ENCODE measurements around the gene NWD2. TPM values are rescaled to one million over a fixed set of nuclear protein-coding genes. Genes with fewer than 3 reads are reported as not detected.

NWD2 gene
- polyA plus RNA-seq, 1 donor from 2014 or later = 0.06 TPM

DNA sequence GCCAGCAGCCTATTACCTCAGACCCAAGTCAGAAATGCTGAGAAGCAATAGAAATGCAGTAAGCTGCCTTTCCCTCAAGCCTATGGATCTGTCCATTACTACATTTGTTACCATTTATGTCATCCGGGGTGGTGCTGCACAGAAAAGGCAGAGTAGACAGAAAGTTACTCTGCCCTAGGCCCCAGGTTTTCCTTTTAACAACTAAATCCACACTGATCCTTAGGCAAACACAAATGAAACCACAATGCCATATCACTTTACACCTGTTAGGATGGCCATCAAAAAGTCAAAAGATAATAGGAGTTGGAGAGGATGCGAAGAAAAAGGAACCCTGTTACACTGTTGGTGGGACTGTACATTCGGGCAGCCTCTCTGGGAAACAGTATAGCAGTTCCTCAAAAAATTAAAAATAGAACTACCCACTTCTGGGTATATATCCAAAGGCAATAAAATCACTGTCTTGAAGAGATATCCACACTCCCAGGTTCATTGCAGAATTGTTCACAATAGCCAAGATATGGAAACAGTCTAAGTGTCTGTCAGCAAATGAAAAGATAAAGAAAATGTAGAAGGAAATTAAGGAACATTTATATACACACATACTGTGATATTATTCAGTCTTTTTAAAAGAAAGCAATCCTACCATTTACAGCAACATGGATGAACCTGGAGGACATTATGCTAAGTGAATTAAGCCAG, 186.3 kb downstream of the NWD2 start:
- no peak overlapping the region for H3K4me3 ChIP-seq (ENCODE audit: low read length)
- no peaks in the 10 kb centered on the region for H3K9me3 ChIP-seq (ENCODE audit: low read length)
- no peaks in the 10 kb centered on the region for H3K79me2 ChIP-seq (replicated peaks; ENCODE audit: insufficient read depth, low read length)
- TF ChIP-seq, protein P1, sequence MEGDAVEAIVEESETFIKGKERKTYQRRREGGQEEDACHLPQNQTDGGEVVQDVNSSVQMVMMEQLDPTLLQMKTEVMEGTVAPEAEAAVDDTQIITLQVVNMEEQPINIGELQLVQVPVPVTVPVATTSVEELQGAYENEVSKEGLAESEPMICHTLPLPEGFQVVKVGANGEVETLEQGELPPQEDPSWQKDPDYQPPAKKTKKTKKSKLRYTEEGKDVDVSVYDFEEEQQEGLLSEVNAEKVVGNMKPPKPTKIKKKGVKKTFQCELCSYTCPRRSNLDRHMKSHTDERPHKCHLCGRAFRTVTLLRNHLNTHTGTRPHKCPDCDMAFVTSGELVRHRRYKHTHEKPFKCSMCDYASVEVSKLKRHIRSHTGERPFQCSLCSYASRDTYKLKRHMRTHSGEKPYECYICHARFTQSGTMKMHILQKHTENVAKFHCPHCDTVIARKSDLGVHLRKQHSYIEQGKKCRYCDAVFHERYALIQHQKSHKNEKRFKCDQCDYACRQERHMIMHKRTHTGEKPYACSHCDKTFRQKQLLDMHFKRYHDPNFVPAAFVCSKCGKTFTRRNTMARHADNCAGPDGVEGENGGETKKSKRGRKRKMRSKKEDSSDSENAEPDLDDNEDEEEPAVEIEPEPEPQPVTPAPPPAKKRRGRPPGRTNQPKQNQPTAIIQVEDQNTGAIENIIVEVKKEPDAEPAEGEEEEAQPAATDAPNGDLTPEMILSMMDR (IDR thresholded peaks at IDR 0.05; ENCODE audit: poor library complexity, severe bottlenecking) = no peak
- TF ChIP-seq, protein P2, sequence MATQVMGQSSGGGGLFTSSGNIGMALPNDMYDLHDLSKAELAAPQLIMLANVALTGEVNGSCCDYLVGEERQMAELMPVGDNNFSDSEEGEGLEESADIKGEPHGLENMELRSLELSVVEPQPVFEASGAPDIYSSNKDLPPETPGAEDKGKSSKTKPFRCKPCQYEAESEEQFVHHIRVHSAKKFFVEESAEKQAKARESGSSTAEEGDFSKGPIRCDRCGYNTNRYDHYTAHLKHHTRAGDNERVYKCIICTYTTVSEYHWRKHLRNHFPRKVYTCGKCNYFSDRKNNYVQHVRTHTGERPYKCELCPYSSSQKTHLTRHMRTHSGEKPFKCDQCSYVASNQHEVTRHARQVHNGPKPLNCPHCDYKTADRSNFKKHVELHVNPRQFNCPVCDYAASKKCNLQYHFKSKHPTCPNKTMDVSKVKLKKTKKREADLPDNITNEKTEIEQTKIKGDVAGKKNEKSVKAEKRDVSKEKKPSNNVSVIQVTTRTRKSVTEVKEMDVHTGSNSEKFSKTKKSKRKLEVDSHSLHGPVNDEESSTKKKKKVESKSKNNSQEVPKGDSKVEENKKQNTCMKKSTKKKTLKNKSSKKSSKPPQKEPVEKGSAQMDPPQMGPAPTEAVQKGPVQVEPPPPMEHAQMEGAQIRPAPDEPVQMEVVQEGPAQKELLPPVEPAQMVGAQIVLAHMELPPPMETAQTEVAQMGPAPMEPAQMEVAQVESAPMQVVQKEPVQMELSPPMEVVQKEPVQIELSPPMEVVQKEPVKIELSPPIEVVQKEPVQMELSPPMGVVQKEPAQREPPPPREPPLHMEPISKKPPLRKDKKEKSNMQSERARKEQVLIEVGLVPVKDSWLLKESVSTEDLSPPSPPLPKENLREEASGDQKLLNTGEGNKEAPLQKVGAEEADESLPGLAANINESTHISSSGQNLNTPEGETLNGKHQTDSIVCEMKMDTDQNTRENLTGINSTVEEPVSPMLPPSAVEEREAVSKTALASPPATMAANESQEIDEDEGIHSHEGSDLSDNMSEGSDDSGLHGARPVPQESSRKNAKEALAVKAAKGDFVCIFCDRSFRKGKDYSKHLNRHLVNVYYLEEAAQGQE (IDR thresholded peaks at IDR 0.05; ENCODE audit: borderline replicate concordance) = no peak
- no peak for TF ChIP-seq TAF1 (IDR thresholded peaks at IDR 0.05; ENCODE audit: low read depth)
- H4K20me1 ChIP-seq (ENCODE audit: insufficient read depth) = no peaks in the 10 kb centered on the region
- H3K36me3 ChIP-seq (ENCODE audit: insufficient read depth, low read length) = no peaks in the 10 kb centered on the region
- no peak overlapping the region for H3K27ac ChIP-seq (ENCODE audit: low read length)
- H3K27me3 ChIP-seq (ENCODE audit: insufficient read depth, low read depth, low read length) = no peaks in the 10 kb centered on the region
- no peak overlapping the region for H2AFZ ChIP-seq (ENCODE audit: low read depth, low read length)
- H3K9me2 ChIP-seq (ENCODE audit: insufficient read depth, low read length) = no peaks in the 10 kb centered on the region
- no peaks in the 10 kb centered on the region for H3F3A ChIP-seq (ENCODE audit: insufficient read depth, low read length, poor library complexity, severe bottlenecking)
- no peak overlapping the region for H3K4me2 ChIP-seq (ENCODE audit: low read length)
- no peak overlapping the region for H3K9ac ChIP-seq (ENCODE audit: low read length)

DNA sequence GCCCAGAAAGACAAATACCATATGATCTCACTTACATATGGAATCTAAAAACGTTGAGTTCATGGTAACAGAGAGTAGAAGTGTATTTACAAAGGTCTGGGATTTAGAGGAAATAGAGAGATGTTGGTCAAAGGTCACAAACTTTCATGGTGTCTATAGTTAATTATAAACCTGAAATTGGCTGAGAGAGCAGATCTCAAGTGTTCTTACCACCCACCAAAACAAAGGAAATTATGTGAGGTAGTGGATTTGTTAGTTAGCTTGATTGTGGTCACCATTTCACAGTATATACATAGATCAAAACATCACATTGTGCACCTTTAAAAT, 186.8 kb downstream of the NWD2 start:
- H3K9ac ChIP-seq (ENCODE audit: low read length) = no peak overlapping the region
- no peaks in the 10 kb centered on the region for H3K9me2 ChIP-seq (ENCODE audit: insufficient read depth, low read length)
- no peaks in the 10 kb centered on the region for H4K20me1 ChIP-seq (ENCODE audit: insufficient read depth)
- no peaks in the 10 kb centered on the region for H3K27me3 ChIP-seq (ENCODE audit: insufficient read depth, low read depth, low read length)
- H3K9me3 ChIP-seq (ENCODE audit: low read length) = no peaks in the 10 kb centered on the region
- H3K27ac ChIP-seq (ENCODE audit: low read length) = no peak overlapping the region
- no peak overlapping the region for H3K4me2 ChIP-seq (ENCODE audit: low read length)
- no peaks in the 10 kb centered on the region for H3K36me3 ChIP-seq (ENCODE audit: insufficient read depth, low read length)
- H3K79me2 ChIP-seq (replicated peaks; ENCODE audit: insufficient read depth, low read length) = no peaks in the 10 kb centered on the region
- TF ChIP-seq MXI1 (conservative IDR thresholded peaks at IDR 0.05; ENCODE audit: poor library complexity, severe bottlenecking) (no peak), POLR2AphosphoS5 (IDR thresholded peaks at IDR 0.05) (no peak), TAF1 (IDR thresholded peaks at IDR 0.05; ENCODE audit: low read depth) (no peak)
- no peaks in the 10 kb centered on the region for H3F3A ChIP-seq (ENCODE audit: insufficient read depth, low read length, poor library complexity, severe bottlenecking)
- no peak overlapping the region for H3K4me3 ChIP-seq (ENCODE audit: low read length)
- no peak overlapping the region for H2AFZ ChIP-seq (ENCODE audit: low read depth, low read length)

DNA sequence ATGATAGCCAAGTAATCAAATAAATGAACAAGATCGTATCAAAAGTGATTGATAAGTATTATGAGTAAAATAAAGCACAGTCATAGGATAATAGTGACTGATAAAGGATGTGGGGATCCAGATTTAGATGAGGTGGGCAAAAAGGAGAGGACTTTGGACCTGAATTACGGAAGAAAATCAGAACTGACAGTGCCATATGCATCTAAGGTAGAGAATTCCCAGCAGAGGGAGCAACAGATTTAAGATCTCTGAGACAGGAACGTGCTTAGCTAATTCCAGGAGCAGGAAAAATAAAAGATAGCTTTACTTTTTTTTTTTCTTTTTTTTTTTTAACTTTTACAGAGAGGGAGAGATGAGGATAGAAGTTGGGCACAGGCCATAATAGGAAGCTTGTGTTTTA, 189.9 kb downstream of the NWD2 start:
- TF ChIP-seq EZH2 (IDR thresholded peaks at IDR 0.05; ENCODE audit: borderline replicate concordance, insufficient read depth, low read length, poor library complexity, severe bottlenecking) = no peak
- no peak for TF ChIP-seq TAF1 (IDR thresholded peaks at IDR 0.05; ENCODE audit: low read depth)
- TF ChIP-seq MXI1 (conservative IDR thresholded peaks at IDR 0.05; ENCODE audit: poor library complexity, severe bottlenecking) = no peak
- TF ChIP-seq, protein P2 (IDR thresholded peaks at IDR 0.05; ENCODE audit: borderline replicate concordance) = no peak
- no peak for TF ChIP-seq RAD21 (conservative IDR thresholded peaks at IDR 0.05)
- no peak for TF ChIP-seq EP300 (conservative IDR thresholded peaks at IDR 0.05; ENCODE audit: poor library complexity, severe bottlenecking)
- TF ChIP-seq POLR2AphosphoS5 (IDR thresholded peaks at IDR 0.05) = no peak
- TF ChIP-seq, protein P1 (IDR thresholded peaks at IDR 0.05; ENCODE audit: poor library complexity, severe bottlenecking) = no peak
- no peak for TF ChIP-seq SMC3 (conservative IDR thresholded peaks at IDR 0.05; ENCODE audit: poor library complexity)
- no peak overlapping the region for H2AFZ ChIP-seq (ENCODE audit: low read depth, low read length)
- H3K36me3 ChIP-seq (ENCODE audit: insufficient read depth, low read length) = no peaks in the 10 kb centered on the region
- H3K27me3 ChIP-seq (ENCODE audit: insufficient read depth, low read depth, low read length) = no peaks in the 10 kb centered on the region
- H3K4me2 ChIP-seq (ENCODE audit: low read length) = no peak overlapping the region
- no peaks in the 10 kb centered on the region for H3K9me2 ChIP-seq (ENCODE audit: insufficient read depth, low read length)
- H4K20me1 ChIP-seq (ENCODE audit: insufficient read depth) = no peaks in the 10 kb centered on the region
- H3K27ac ChIP-seq (ENCODE audit: low read length) = no peak overlapping the region
- no peak overlapping the region for H3K9ac ChIP-seq (ENCODE audit: low read length)
- no peak overlapping the region for H3K4me3 ChIP-seq (ENCODE audit: low read length)
- no peaks in the 10 kb centered on the region for H3K79me2 ChIP-seq (replicated peaks; ENCODE audit: insufficient read depth, low read length)
- H3F3A ChIP-seq (ENCODE audit: insufficient read depth, low read length, poor library complexity, severe bottlenecking) = no peaks in the 10 kb centered on the region
- no peaks in the 10 kb centered on the region for H3K9me3 ChIP-seq (ENCODE audit: low read length)
